HepG2 (cell line): ENCODE measurements around the gene KATNB1. TPM values are rescaled to one million over a fixed set of nuclear protein-coding genes. Genes with fewer than 3 reads are reported as not detected.

ENCODE experiments used
- AHDC1 ChIP-seq: sonication (generic); formaldehyde crosslinking; IDR thresholded peaks from 2 replicates; pipeline ENCODE4 v1.5.1; 2020; ENCODE audit warnings: mild to moderate bottlenecking, missing genetic modification reagents, borderline replicate concordance
- CCAR2 ChIP-seq: fragments of 200-400 bp; formaldehyde crosslinking; optimal IDR thresholded peaks from 2 replicates; pipeline ENCODE3; 2018; ENCODE audit warnings: low read depth, mild to moderate bottlenecking, low read length, moderate library complexity
- CREB1 ChIP-seq, 2 experiments: fragments of 450-650 bp in 1 of 2; IDR thresholded peaks; 2 replicates each; pipeline ENCODE4 v1.6.1; 2016 to 2017; ENCODE audit warnings: control low read depth in 1 of 2, mild to moderate bottlenecking in 1 of 2, missing compliant biosample characterization in 1 of 2, missing genetic modification characterization in 1 of 2
- CREM ChIP-seq, 2 experiments: sonication (generic) in 1 of 2; formaldehyde crosslinking in 1 of 2; IDR thresholded peaks; 2 replicates each; pipeline versions ENCODE4 v1.4.0 to v1.6.1; 2016 to 2020; ENCODE audit warnings: antibody characterized with exemption in 1 of 2, mild to moderate bottlenecking in 1 of 2, missing genetic modification reagents in 1 of 2
- EZH2 ChIP-seq: conservative IDR thresholded peaks from 2 replicates; pipeline ENCODE4 v1.6.1; 2012; ENCODE audit warnings: mild to moderate bottlenecking, low read depth, low read length, moderate library complexity
- HMGA1 ChIP-seq: sonication (generic); formaldehyde crosslinking; conservative IDR thresholded peaks from 2 replicates; pipeline ENCODE4 v1.4.0; 2020; ENCODE audit warnings: missing genetic modification reagents
- MNT ChIP-seq: fragments of 450-650 bp; IDR thresholded peaks from 2 replicates; pipeline ENCODE4 v1.6.1; 2016
- NFIC ChIP-seq: IDR thresholded peaks from 2 replicates; pipeline ENCODE4 v1.6.1; 2012; ENCODE audit warnings: mild to moderate bottlenecking, low read length, inconsistent platforms
- PCBP1 ChIP-seq: fragments of 200-400 bp; formaldehyde crosslinking; IDR thresholded peaks from 2 replicates; pipeline ENCODE4 v1.6.1; 2017; ENCODE audit warnings: mild to moderate bottlenecking, low read depth, low read length, borderline replicate concordance
- RARA ChIP-seq: IDR thresholded peaks from 2 replicates; pipeline ENCODE4 v1.6.1; 2016; ENCODE audit warnings: missing genetic modification reagents, missing compliant biosample characterization
- SMAD1 ChIP-seq: sonication (generic); formaldehyde crosslinking; IDR thresholded peaks from 2 replicates; pipeline ENCODE4 v1.4.0; 2020; ENCODE audit warnings: missing genetic modification reagents, low read depth, mild to moderate bottlenecking, borderline replicate concordance
- SP1 ChIP-seq, 2 experiments: fragments of 450-650 bp in 1 of 2; sonication (generic) in 1 of 2; formaldehyde crosslinking in 1 of 2; IDR thresholded peaks; 2 replicates each; pipeline versions ENCODE4 v1.4.0 to v1.6.1; 2016 to 2020; ENCODE audit warnings: missing genetic modification reagents in 1 of 2
- STAG1 ChIP-seq: sonication (generic); formaldehyde crosslinking; IDR thresholded peaks from 2 replicates; pipeline ENCODE4 v1.4.0; 2020; ENCODE audit warnings: missing genetic modification reagents
- ZIK1 ChIP-seq: sonication (generic); formaldehyde crosslinking; IDR thresholded peaks from 2 replicates; pipeline ENCODE4 v1.5.0; 2020; ENCODE audit warnings: mild to moderate bottlenecking, low read depth, missing genetic modification reagents, borderline replicate concordance
- ZMYM3 ChIP-seq: sonication (generic); formaldehyde crosslinking; IDR thresholded peaks from 2 replicates; pipeline ENCODE4 v1.5.1; 2020; ENCODE audit warnings: mild to moderate bottlenecking, missing genetic modification reagents
- ZNF180 ChIP-seq: sonication (generic); formaldehyde crosslinking; IDR thresholded peaks from 2 replicates; pipeline ENCODE4 v1.4.0; 2020; ENCODE audit warnings: low read depth, missing genetic modification reagents, borderline replicate concordance
- ZNF253 ChIP-seq: sonication (generic); formaldehyde crosslinking; IDR thresholded peaks from 2 replicates; pipeline ENCODE4 v1.8.0; 2022; ENCODE audit warnings: mild to moderate bottlenecking, missing genetic modification reagents, borderline replicate concordance
- ZNF33A ChIP-seq: sonication (generic); formaldehyde crosslinking; IDR thresholded peaks from 2 replicates; pipeline ENCODE4 v1.5.1; 2020; ENCODE audit warnings: missing genetic modification reagents, mild to moderate bottlenecking, moderate library complexity, borderline replicate concordance
- ZNF543 ChIP-seq: sonication (generic); formaldehyde crosslinking; IDR thresholded peaks from 2 replicates; pipeline ENCODE4 v1.4.0; 2020; ENCODE audit warnings: mild to moderate bottlenecking, missing genetic modification reagents
- polyA plus RNA-seq, 8 experiments: library from polyadenylated mRNA; depleted of rRNA in 3 of 8; stranded (reverse) in 7 of 8; unstranded in 1 of 8; fragments of >200 nt; fragmentation: Illumina TruSeq in 4 of 8; extraction: Trizol in 4 of 8; gene quantifications; 2 replicates each; pipeline versions ENCODE4 v1.2.1 to v1.2.3, GENCODE V29; 2011 to 2016; ENCODE audit warnings: low read depth in 4 of 8, missing spikeins in 1 of 8, mixed read lengths in 1 of 8; ENCODE audit not compliant: insufficient read depth in 1 of 8
- total RNA-seq, 5 experiments: library from RNA; depleted of rRNA; stranded (reverse); fragments of >200 nt; fragmentation: Illumina TruSeq; extraction: Trizol; gene quantifications; 2 replicates each; pipeline ENCODE4 v1.2.3, GENCODE V29; 2016; ENCODE audit warnings: low read depth in 1 of 5
- TF ChIP-seq, protein P1 (sequence below): sonication (generic); formaldehyde crosslinking; IDR thresholded peaks from 2 replicates; pipeline ENCODE4 v1.5.0; 2020; ENCODE audit warnings: mild to moderate bottlenecking, low read depth, missing genetic modification reagents, borderline replicate concordance
- TF ChIP-seq, protein P2 (sequence below): sonication (generic); formaldehyde crosslinking; IDR thresholded peaks from 2 replicates; pipeline ENCODE4 v1.8.1; 2023; ENCODE audit warnings: missing genetic modification reagents, inconsistent platforms, borderline replicate concordance

Gene KATNB1
- total and polyA plus RNA-seq, 2 of the 13 experiments (the other 11 are each of a cell fraction or from before 2014, with no cell fraction given) = 31.5 to 43.5 TPM

DNA sequence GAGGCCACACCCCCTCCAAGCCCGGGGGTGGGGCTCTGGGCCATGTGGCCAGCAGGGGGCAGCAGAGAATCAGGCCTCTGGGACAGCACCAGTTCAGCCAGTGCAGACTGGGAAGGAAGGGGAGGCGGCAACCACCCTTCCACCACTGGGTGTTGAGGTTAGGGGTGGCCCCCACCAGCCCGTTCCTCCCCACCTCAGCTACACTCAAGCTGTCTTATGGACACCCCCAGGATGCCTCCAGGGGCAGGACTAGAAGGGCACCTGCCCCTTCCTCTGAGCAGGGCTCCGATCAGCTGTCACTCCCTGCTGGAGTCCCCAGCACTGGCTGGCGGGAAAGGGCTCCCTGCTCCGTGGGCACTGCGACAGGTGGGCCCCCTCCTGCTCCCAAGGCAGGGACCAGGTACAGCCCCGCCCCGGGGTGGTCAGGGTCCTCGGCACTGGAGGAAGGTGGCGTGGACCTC is 21.8 kb downstream of the KATNB1 start (continued):
- TF ChIP-seq AHDC1 (CRISPR knock-in tag) (no peak), ZMYM3 (0 out of 2 replicates have a peak, but pooled peaks have one; percentile 18), ZNF33A (CRISPR knock-in tag) (no peak), CCAR2 (no peak), ZNF543 (CRISPR knock-in tag) (no peak), ZNF180 (CRISPR knock-in tag) (no peak), RARA (no peak), EZH2 (no peak), ZIK1 (peak; percentile 64; the same call in 1 of the 2 replicates), CREB1 (IDR thresholded peaks at IDR 0.05) (no peak), CREB1 (CRISPR knock-in tag; IDR thresholded peaks at IDR 0.05) (no peak), SMAD1 (CRISPR knock-in tag) (peak; percentile 89; the same call in 1 of the 2 replicates), CREM (IDR thresholded peaks at IDR 0.05) (no peak), CREM (CRISPR knock-in tag; IDR thresholded peaks at IDR 0.05) (no peak), STAG1 (CRISPR knock-in tag) (peak; percentile 97), HMGA1 (CRISPR knock-in tag) (no peak), NFIC (no peak), SP1 (IDR thresholded peaks at IDR 0.05) (no peak), SP1 (CRISPR knock-in tag; IDR thresholded peaks at IDR 0.05) (peak; percentile 95), ZNF253 (CRISPR knock-in tag) (no peak), PCBP1 (0 out of 2 replicates have a peak, but pooled peaks have one; percentile 16), MNT (no peak)
- TF ChIP-seq, protein P1, sequence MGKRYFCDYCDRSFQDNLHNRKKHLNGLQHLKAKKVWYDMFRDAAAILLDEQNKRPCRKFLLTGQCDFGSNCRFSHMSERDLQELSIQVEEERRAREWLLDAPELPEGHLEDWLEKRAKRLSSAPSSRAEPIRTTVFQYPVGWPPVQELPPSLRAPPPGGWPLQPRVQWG (CRISPR knock-in tag) = no peak
- TF ChIP-seq, protein P2, sequence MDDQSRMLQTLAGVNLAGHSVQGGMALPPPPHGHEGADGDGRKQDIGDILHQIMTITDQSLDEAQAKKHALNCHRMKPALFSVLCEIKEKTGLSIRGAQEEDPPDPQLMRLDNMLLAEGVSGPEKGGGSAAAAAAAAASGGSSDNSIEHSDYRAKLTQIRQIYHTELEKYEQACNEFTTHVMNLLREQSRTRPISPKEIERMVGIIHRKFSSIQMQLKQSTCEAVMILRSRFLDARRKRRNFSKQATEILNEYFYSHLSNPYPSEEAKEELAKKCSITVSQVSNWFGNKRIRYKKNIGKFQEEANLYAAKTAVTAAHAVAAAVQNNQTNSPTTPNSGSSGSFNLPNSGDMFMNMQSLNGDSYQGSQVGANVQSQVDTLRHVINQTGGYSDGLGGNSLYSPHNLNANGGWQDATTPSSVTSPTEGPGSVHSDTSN (CRISPR knock-in tag) = no peak
